Karpas-422 (cell line): Measurements from ENCODE around the gene VAMP4. TPM values are rescaled to one million over a fixed set of nuclear protein-coding genes. Genes with fewer than 3 reads are reported as not detected.

Experiments
- DNase-seq: peaks from one replicate; pipeline ENCODE4 v3.0.0-alpha.2; 2015
- H2AFZ ChIP-seq: fragments of 200-600 bp; sonication (generic); 2 replicates; pipeline ENCODE4 v1.6.1; 2014; ENCODE audit warnings: antibody characterized with exemption, low read length, mixed read lengths
- H3K27ac ChIP-seq: fragments of 200-600 bp; sonication (generic); 2 replicates; pipeline ENCODE4 v1.5.1; 2014; ENCODE audit warnings: mild to moderate bottlenecking, low read length, moderate library complexity
- H3K27me3 ChIP-seq: fragments of 200-600 bp; sonication (generic); 2 replicates; pipeline ENCODE4 v1.6.1; 2014; ENCODE audit warnings: low read length, mixed read lengths
- H3K36me3 ChIP-seq: fragments of 200-600 bp; sonication (generic); 2 replicates; pipeline ENCODE4 v1.6.1; 2014; ENCODE audit warnings: low read length, mixed read lengths; ENCODE audit not compliant: insufficient read depth
- H3K4me1 ChIP-seq: fragments of 200-600 bp; sonication (generic); 2 replicates; pipeline ENCODE4 v1.6.1; 2014; ENCODE audit warnings: mild to moderate bottlenecking, low read length, mixed read lengths
- H3K4me2 ChIP-seq: fragments of 200-600 bp; sonication (generic); 2 replicates; pipeline ENCODE4 v1.6.1; 2014; ENCODE audit warnings: low read length, low read depth, mild to moderate bottlenecking; ENCODE audit not compliant: poor library complexity, severe bottlenecking
- H3K4me3 ChIP-seq: fragments of 200-600 bp; sonication (generic); 2 replicates; pipeline ENCODE4 v1.5.1; 2014; ENCODE audit warnings: mild to moderate bottlenecking, antibody characterized with exemption, low read length, mixed read lengths
- H3K79me2 ChIP-seq: fragments of 200-600 bp; sonication (generic); 2 replicates; pipeline ENCODE4 v1.6.1; 2014; ENCODE audit warnings: mild to moderate bottlenecking, low read length, mixed read lengths
- H3K9ac ChIP-seq: fragments of 200-600 bp; sonication (generic); 2 replicates; pipeline ENCODE4 v1.6.0; 2014; ENCODE audit warnings: low read length
- H3K9me2 ChIP-seq: fragments of 200-600 bp; sonication (generic), shearing (Covaris generic); replicated peaks from 2 replicates; pipeline ENCODE4 v1.6.0; 2014; ENCODE audit warnings: mild to moderate bottlenecking, low read length, moderate library complexity; ENCODE audit not compliant: insufficient read depth
- H3K9me3 ChIP-seq: fragments of 300-700, 200-600 bp; sonication (generic); 2 replicates; pipeline ENCODE4 v1.6.1; 2014; ENCODE audit warnings: low read length, mixed read lengths
- H4K20me1 ChIP-seq: fragments of 200-600 bp; sonication (generic); 2 replicates; pipeline ENCODE4 v1.6.1; 2014; ENCODE audit warnings: mild to moderate bottlenecking, antibody characterized with exemption, low read length, low read depth; ENCODE audit not compliant: insufficient read depth
- total RNA-seq: library from RNA; depleted of rRNA; stranded (reverse); fragments of >200 nt; shearing (Covaris generic); gene quantifications from 2 replicates; pipeline ENCODE4 v1.2.3, GENCODE V29; 2014; ENCODE audit warnings: low replicate concordance; rRNA removed

VAMP4 gene, protein sequence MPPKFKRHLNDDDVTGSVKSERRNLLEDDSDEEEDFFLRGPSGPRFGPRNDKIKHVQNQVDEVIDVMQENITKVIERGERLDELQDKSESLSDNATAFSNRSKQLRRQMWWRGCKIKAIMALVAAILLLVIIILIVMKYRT
- total RNA-seq, result 6.3 and 9.0 TPM in 2 replicates

DNA sequence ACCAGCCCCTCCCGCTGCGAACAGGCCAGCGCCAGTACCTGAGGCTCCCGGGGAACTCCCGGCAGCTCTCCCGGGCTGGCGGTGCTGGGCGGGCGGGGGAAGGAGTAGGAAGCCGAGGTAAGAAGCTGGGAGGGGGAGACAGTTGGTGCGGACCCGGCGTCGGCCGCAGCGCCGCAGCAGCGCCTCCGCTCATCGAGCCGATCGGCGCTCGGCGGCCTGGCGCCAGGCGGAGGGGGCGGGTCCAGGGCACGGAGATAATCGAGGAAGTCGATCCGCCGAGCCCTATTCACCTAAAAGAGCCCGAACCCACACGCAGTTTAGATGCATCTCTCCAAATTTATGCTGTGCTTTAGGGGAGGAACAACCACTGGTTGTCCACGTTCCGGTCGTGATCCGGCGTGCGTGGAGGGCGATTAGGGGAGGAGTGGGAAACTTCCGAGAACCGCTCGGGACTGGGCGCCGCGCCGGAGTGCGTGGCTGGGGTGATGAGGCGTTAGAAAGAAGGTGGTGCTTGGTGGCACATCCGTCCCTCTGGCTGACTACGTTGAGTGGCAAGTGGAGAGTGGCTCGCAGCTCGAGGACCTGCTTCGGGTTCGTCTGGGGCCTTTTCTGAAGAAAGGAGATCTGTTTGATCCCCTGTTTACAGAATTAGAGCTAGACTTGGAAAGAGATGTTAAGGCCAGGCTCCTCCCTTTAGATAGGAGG is at the start of gene VAMP4:
Gene VAMP4, minus strand, starts transcription at position 194 of the 705 bp plus-strand sequence. CDS start 3,651 bp downstream, outside the sequence.
- Histone ChIP-seq H3K27ac (peak within 1 kb of the TSS; percentile 70), H2AFZ (peak within 1 kb of the TSS; percentile 94), H3K36me3 (no peaks in the 10 kb centered on the region), H3K9me3 (no peaks in the 10 kb centered on the region), H3K27me3 (no peaks in the 10 kb centered on the region), H3K9ac (peak within 1 kb of the TSS; percentile 88), H3K4me2 (peak within 1 kb of the TSS; percentile 93), H3K4me3 (peak within 1 kb of the TSS; percentile 86), H3K79me2 (peaks cover 24% of the 10 kb centered on the region), H4K20me1 (no peaks in the 10 kb centered on the region), H3K4me1 (peaks cover 30% of the 10 kb centered on the region), H3K9me2 (no peaks in the 10 kb centered on the region)
- peak; percentile 95 for DNase-seq

DNA sequence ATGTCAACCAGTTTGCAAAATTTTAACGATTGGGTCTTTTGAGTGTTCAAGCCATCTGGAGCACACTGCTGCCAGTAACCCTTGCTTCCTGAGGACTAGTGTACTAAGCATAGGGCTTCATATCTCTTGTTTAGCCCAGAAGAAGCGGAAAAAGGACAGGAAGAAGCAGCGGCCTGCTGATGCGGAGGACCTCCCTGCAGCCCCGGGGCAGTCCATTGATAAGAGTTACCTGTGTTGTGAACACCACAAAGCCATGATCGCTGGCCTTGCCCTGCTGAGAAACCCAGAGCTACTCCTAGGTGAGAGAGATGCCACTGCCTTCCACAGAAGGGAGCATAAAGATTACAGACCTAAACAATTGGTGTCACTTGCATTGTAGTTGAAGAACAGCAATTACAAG is 48.5 kb upstream of the VAMP4 start:
- Histone ChIP-seq H3K9me3 (no peaks in the 10 kb centered on the region), H3K9ac (no peak overlapping the region), H3K4me1 (no peaks in the 10 kb centered on the region), H2AFZ (no peak overlapping the region), H3K9me2 (no peaks in the 10 kb centered on the region), H3K36me3 (peaks cover 72% of the 10 kb centered on the region), H3K27ac (no peak overlapping the region), H4K20me1 (0 out of 2 replicates have a peak, but pooled peaks cover 6% of the 10 kb centered on the region), H3K4me2 (no peak overlapping the region), H3K79me2 (peaks cover 45% of the 10 kb centered on the region), H3K27me3 (no peaks in the 10 kb centered on the region), H3K4me3 (no peak overlapping the region)
- DNase-seq, result no peak

DNA sequence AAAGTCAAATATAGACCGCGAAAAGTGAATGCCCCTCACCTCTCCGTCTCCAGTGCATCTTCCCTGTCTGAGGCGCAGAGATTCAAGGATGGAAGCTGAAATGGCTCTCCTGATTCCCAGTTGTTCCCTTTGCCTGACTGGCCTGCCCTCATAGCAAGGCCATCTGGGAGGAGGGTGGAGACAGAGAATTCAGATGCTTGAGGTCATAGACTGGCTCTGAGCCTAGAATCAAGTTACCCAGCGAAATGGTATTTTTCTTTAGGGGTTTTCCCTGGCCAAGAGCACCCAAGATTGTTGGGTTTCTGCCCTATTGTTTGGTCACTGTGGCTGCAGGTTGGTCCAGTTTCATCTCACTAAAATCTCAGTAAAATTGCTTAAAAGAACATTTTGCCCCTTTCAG is 46.8 kb upstream of the VAMP4 start:
- H3K4me3 ChIP-seq, result no peak overlapping the region
- H3K27me3 ChIP-seq, result no peaks in the 10 kb centered on the region
- no peak overlapping the region for H3K9ac ChIP-seq
- no peaks in the 10 kb centered on the region for H3K9me3 ChIP-seq
- H4K20me1 ChIP-seq, result 0 out of 2 replicates have a peak, but pooled peaks cover 6% of the 10 kb centered on the region
- H3K4me2 ChIP-seq, result no peak overlapping the region
- H3K4me1 ChIP-seq, result peaks cover 6% of the 10 kb centered on the region
- no peak overlapping the region for H3K27ac ChIP-seq
- H2AFZ ChIP-seq, result no peak overlapping the region
- H3K79me2 ChIP-seq, result peaks cover 62% of the 10 kb centered on the region
- H3K9me2 ChIP-seq, result no peaks in the 10 kb centered on the region
- peaks cover 65% of the 10 kb centered on the region for H3K36me3 ChIP-seq
- no peak for DNase-seq

DNA sequence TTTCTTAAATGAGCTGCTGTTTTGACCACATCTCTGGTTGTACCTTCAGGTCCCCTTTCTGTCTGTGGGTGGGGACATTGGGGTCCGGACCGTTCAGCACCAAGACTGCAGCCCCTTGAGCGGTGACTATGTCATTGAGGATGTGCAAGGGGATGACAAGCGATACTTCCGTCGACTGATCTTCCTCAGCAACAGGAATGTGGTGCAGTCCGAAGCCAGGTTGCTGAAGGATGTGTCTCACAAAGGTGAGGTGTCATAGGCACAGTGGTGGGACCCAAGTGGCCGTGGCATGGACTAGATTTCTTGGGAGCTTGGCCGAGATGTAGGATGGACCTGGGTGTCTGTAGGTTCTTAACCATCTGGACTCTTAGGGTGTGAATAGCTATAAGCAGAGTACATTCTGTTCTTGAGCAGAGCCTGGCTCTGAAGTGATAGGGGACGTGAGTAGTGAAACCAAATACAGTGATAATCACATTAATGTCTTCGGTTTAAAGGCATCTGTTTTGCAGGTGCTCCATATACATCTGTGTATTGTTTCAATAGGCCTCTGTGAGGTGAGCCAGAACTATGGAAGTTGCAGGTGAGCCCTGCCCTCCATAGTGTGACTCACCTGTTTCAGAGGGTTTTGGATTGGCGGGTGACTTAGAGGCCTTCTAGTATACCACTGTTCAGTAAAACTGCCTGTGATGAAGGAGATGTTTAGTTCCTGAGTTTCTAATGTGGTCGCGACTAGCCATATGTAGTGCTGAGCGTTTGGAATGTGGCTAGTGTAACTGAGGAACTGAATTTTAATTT is 46.0 kb upstream of the VAMP4 start:
- no peaks in the 10 kb centered on the region for H3K27me3 ChIP-seq
- H3K4me1 ChIP-seq, result peaks cover 14% of the 10 kb centered on the region
- H3K4me2 ChIP-seq, result no peak overlapping the region
- 0 out of 2 replicates have a peak, but pooled peaks cover 6% of the 10 kb centered on the region for H4K20me1 ChIP-seq
- no peaks in the 10 kb centered on the region for H3K9me3 ChIP-seq
- H3K27ac ChIP-seq, result no peak overlapping the region
- H3K4me3 ChIP-seq, result no peak overlapping the region
- H3K9me2 ChIP-seq, result no peaks in the 10 kb centered on the region
- peaks cover 70% of the 10 kb centered on the region for H3K79me2 ChIP-seq
- no peak overlapping the region for H3K9ac ChIP-seq
- peaks cover 67% of the 10 kb centered on the region for H3K36me3 ChIP-seq
- no peak for DNase-seq
- H2AFZ ChIP-seq, result no peak overlapping the region

DNA sequence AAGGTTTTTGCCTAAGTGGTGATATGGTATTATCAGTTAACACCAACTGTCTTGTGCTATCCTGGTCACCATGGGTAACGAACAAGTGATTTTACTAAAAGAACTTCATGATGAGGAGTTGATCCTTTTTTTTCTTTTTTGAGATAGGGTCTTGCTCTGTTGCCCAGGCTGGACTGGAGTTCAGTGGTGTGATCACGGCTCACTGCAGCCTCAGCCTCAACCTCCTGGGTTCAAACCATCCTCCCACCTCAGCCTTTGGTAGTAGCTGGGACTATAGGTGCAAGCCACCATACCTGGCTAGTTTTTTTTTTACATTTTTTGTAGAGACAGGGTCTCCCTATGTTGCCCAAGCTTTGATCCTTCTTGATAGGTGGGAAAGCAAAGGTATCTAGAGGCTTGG is 44.7 kb upstream of the VAMP4 start:
- H3K9me2 ChIP-seq, result no peaks in the 10 kb centered on the region
- no peak overlapping the region for H3K4me2 ChIP-seq
- H4K20me1 ChIP-seq, result 0 out of 2 replicates have a peak, but pooled peaks cover 6% of the 10 kb centered on the region
- H3K4me1 ChIP-seq, result peaks cover 23% of the 10 kb centered on the region
- no peak for DNase-seq
- H3K4me3 ChIP-seq, result no peak overlapping the region
- H3K27me3 ChIP-seq, result no peaks in the 10 kb centered on the region
- H3K36me3 ChIP-seq, result peaks cover 59% of the 10 kb centered on the region
- no peak overlapping the region for H3K27ac ChIP-seq
- H3K9ac ChIP-seq, result no peak overlapping the region
- H2AFZ ChIP-seq, result no peak overlapping the region
- H3K9me3 ChIP-seq, result no peaks in the 10 kb centered on the region
- H3K79me2 ChIP-seq, result peaks cover 77% of the 10 kb centered on the region

DNA sequence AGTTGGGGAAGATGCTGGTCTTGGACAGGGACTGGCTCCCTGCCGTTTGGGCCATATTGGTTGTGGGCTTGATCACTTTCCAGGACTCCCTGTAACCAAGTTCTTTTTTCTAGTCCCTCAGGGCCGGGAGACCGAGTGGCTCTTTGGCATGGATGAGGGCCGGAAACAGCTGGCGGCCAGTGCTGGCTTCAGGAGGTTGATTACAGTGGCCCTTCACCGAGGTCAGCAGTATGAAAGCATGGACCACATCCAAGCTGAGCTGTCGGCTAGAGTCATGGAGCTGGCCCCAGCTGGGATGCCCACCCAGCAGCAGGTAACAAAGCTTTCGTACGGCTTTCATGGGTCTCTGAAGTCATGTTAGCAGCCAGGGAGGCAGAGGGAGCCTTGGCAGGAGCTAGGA is 43.9 kb upstream of the VAMP4 start:
- peaks cover 25% of the 10 kb centered on the region for H3K4me1 ChIP-seq
- H3K9me3 ChIP-seq, result no peaks in the 10 kb centered on the region
- H3K27me3 ChIP-seq, result no peaks in the 10 kb centered on the region
- no peaks in the 10 kb centered on the region for H3K9me2 ChIP-seq
- no peak overlapping the region for H3K4me2 ChIP-seq
- no peak overlapping the region for H2AFZ ChIP-seq
- DNase-seq, result no peak
- H4K20me1 ChIP-seq, result 0 out of 2 replicates have a peak, but pooled peaks cover 6% of the 10 kb centered on the region
- H3K4me3 ChIP-seq, result no peak overlapping the region
- no peak overlapping the region for H3K9ac ChIP-seq
- H3K27ac ChIP-seq, result no peak overlapping the region
- peaks cover 78% of the 10 kb centered on the region for H3K79me2 ChIP-seq
- H3K36me3 ChIP-seq, result peaks cover 59% of the 10 kb centered on the region

DNA sequence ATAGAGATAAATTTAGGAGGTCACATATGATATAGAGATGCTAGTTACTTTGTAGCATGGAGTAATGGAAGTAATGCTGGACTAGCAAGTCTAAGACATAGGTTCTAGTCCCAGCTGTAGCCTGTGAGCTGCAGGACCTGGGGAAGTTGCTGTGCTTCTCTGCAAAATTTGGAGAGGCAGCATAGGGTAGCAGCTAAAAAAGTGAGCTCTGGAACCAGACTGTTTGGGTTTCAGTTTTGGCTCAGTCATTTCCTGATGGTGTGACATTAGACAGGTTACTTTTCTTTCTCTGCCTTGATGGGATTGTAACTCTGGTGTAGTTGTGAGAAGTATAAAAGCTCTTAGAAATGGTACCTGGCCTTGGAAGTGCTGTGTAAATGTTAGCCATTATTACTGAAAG is 42.9 kb upstream of the VAMP4 start:
- H3K4me2 ChIP-seq, result peak overlapping the region; percentile 21
- no peak overlapping the region for H3K27ac ChIP-seq
- H3K9ac ChIP-seq, result no peak overlapping the region

More for the DNA sequence above, 42.9 kb upstream of the VAMP4 start:
- no peak for DNase-seq
- Histone ChIP-seq H3K4me1 (peaks cover 34% of the 10 kb centered on the region), H3K27me3 (no peaks in the 10 kb centered on the region), H3K9me3 (no peaks in the 10 kb centered on the region), H2AFZ (no peak overlapping the region), H3K36me3 (peaks cover 53% of the 10 kb centered on the region), H3K4me3 (no peak overlapping the region), H4K20me1 (0 out of 2 replicates have a peak, but pooled peaks cover 6% of the 10 kb centered on the region), H3K9me2 (no peaks in the 10 kb centered on the region), H3K79me2 (peaks cover 74% of the 10 kb centered on the region)
